H9 (cell line): Measurements from ENCODE around the gene ZRANB3. TPM values are rescaled to one million over a fixed set of nuclear protein-coding genes. Genes with fewer than 3 reads are reported as not detected.

Source experiments
- DNase-seq: peaks from one replicate; pipeline ENCODE4 v3.0.0-alpha.2; 2017
- H2AFZ ChIP-seq: one replicate; pipeline ENCODE4 v1.6.1; 2013; ENCODE audit warnings: mild to moderate bottlenecking, low read length, control low read depth, moderate library complexity
- H2AK5ac ChIP-seq: 2 replicates; pipeline ENCODE4 v1.6.1; 2013; ENCODE audit warnings: low read length, control low read depth, mixed read lengths; ENCODE audit not compliant: insufficient read length
- H2BK120ac ChIP-seq: one replicate; pipeline ENCODE4 v1.6.1; 2013; ENCODE audit warnings: low read depth, mild to moderate bottlenecking, low read length, control low read depth, inconsistent platforms; ENCODE audit not compliant: poor library complexity, severe bottlenecking
- H2BK12ac ChIP-seq: 2 replicates; pipeline ENCODE4 v1.6.1; 2013; ENCODE audit warnings: low read length, control low read depth, mixed read lengths, low read depth; ENCODE audit not compliant: insufficient read length
- H2BK15ac ChIP-seq: 2 replicates; pipeline ENCODE4 v1.6.1; 2013; ENCODE audit warnings: low read depth, low read length, control low read depth
- H2BK20ac ChIP-seq: one replicate; pipeline ENCODE4 v1.6.1; 2013; ENCODE audit warnings: low read depth, mild to moderate bottlenecking, low read length, control low read depth, inconsistent platforms; ENCODE audit not compliant: poor library complexity, severe bottlenecking
- H2BK5ac ChIP-seq: 2 replicates; pipeline ENCODE4 v1.6.1; 2013; ENCODE audit warnings: low read length, control low read depth, mixed read lengths; ENCODE audit not compliant: insufficient read length
- H3K14ac ChIP-seq: 2 replicates; pipeline ENCODE4 v1.6.1; 2013; ENCODE audit warnings: low read length, control low read depth; ENCODE audit not compliant: insufficient read depth
- H3K18ac ChIP-seq: 2 replicates; pipeline ENCODE4 v1.6.1; 2013; ENCODE audit warnings: low read depth, mild to moderate bottlenecking, mixed read lengths, low read length, control low read depth; ENCODE audit not compliant: insufficient read length
- H3K23ac ChIP-seq: 2 replicates; pipeline ENCODE4 v1.6.1; 2013; ENCODE audit warnings: low read length, control low read depth, mixed read lengths, low read depth; ENCODE audit not compliant: insufficient read length
- H3K23me2 ChIP-seq: 2 replicates; pipeline ENCODE4 v1.6.1; 2013; ENCODE audit warnings: low read depth, mild to moderate bottlenecking, mixed read lengths, low read length, control low read depth; ENCODE audit not compliant: insufficient read length, poor library complexity, severe bottlenecking
- H3K27ac ChIP-seq: 2 replicates; pipeline ENCODE4 v1.5.1; 2013; ENCODE audit warnings: low read length, control low read depth, mixed read lengths, low read depth; ENCODE audit not compliant: insufficient read length
- H3K27me3 ChIP-seq: 2 replicates; pipeline ENCODE4 v1.6.1; 2013; ENCODE audit warnings: low read length, control low read depth, inconsistent platforms; ENCODE audit not compliant: insufficient read depth
- H3K4ac ChIP-seq: 2 replicates; pipeline ENCODE4 v1.6.1; 2013; ENCODE audit warnings: low read depth, mild to moderate bottlenecking, control low read depth, inconsistent platforms, low read length, moderate library complexity
- H3K4me1 ChIP-seq: 2 replicates; pipeline ENCODE4 v1.6.1; 2013; ENCODE audit warnings: low read length, control low read depth, inconsistent platforms; ENCODE audit not compliant: insufficient read depth
- H3K4me2 ChIP-seq: 2 replicates; pipeline ENCODE4 v1.6.1; 2013; ENCODE audit warnings: low read length, control low read depth, mixed read lengths; ENCODE audit not compliant: insufficient read length, insufficient read depth
- H3K56ac ChIP-seq: 2 replicates; pipeline ENCODE4 v1.6.1; 2013; ENCODE audit warnings: low read depth, mild to moderate bottlenecking, mixed read lengths, low read length, control low read depth; ENCODE audit not compliant: insufficient read length
- H3K79me1 ChIP-seq: 2 replicates; pipeline ENCODE4 v1.6.1; 2013; ENCODE audit warnings: low read depth, mild to moderate bottlenecking, moderate library complexity, low read length, control low read depth, inconsistent platforms; ENCODE audit not compliant: insufficient read depth, poor library complexity, severe bottlenecking
- H3K79me2 ChIP-seq: 2 replicates; pipeline ENCODE4 v1.6.1; 2013; ENCODE audit warnings: low read length, control low read depth, inconsistent platforms; ENCODE audit not compliant: insufficient read depth
- H3K9ac ChIP-seq: 2 replicates; pipeline ENCODE4 v1.6.1; 2013; ENCODE audit warnings: low read length, control low read depth, mixed read lengths; ENCODE audit not compliant: insufficient read length; ENCODE audit errors: extremely low read depth
- H3K9me3 ChIP-seq: one replicate; pipeline ENCODE4 v1.6.1; 2013; ENCODE audit warnings: low read depth, low read length, inconsistent platforms; ENCODE audit not compliant: control insufficient read depth
- H3T11ph ChIP-seq: one replicate; pipeline ENCODE4 v1.6.1; 2013; ENCODE audit warnings: mild to moderate bottlenecking, low read length, control low read depth, inconsistent platforms
- H4K20me1 ChIP-seq: one replicate; pipeline ENCODE4 v1.6.1; 2013; ENCODE audit not compliant: control insufficient read depth, insufficient read length, insufficient read depth
- H4K5ac ChIP-seq: 2 replicates; pipeline ENCODE4 v1.6.1; 2013; ENCODE audit warnings: low read depth, mild to moderate bottlenecking, mixed read lengths, low read length, control low read depth; ENCODE audit not compliant: insufficient read length
- H4K8ac ChIP-seq: replicated peaks from 2 replicates; pipeline ENCODE4 v1.6.1; 2013; ENCODE audit warnings: low read length, control low read depth, mixed read lengths, low read depth; ENCODE audit not compliant: insufficient read length
- H4K91ac ChIP-seq: 2 replicates; pipeline ENCODE4 v1.6.1; 2013; ENCODE audit warnings: low read depth, mild to moderate bottlenecking, moderate library complexity, mixed read lengths, low read length, control low read depth; ENCODE audit not compliant: insufficient read length
- H3K27ac Mint-ChIP-seq, 3 experiments: 2 replicates in 2 of 3; 3 replicates in 1 of 3; pipeline ENCODE4 v1.8.0; 2020 to 2021; ENCODE audit warnings: mixed read lengths in 3 of 3, mild to moderate bottlenecking in 1 of 3, moderate library complexity in 1 of 3
- H3K27me3 Mint-ChIP-seq: 2 replicates; pipeline ENCODE4 v1.8.0; 2021; ENCODE audit warnings: low read depth, mild to moderate bottlenecking, moderate library complexity, mixed read lengths
- H3K36me3 Mint-ChIP-seq, 3 experiments: 2 replicates in 2 of 3; 3 replicates in 1 of 3; pipeline ENCODE4 v1.8.0; 2020 to 2021; ENCODE audit warnings: low read depth in 3 of 3, mixed read lengths in 3 of 3; ENCODE audit not compliant: insufficient read depth in 1 of 3
- H3K4me1 Mint-ChIP-seq, 2 experiments: 2 replicates each; pipeline ENCODE4 v1.8.0; 2020; ENCODE audit warnings: mixed read lengths in 2 of 2
- H3K4me3 Mint-ChIP-seq, 2 experiments: 2 replicates in 1 of 2; 3 replicates in 1 of 2; pipeline ENCODE4 v1.8.0; 2020 to 2021; ENCODE audit warnings: mild to moderate bottlenecking in 2 of 2, mixed read lengths in 2 of 2, moderate library complexity in 1 of 2
- H3K9me3 Mint-ChIP-seq, 2 experiments: 2 replicates in 1 of 2; 3 replicates in 1 of 2; pipeline ENCODE4 v1.8.0; 2020; ENCODE audit warnings: mild to moderate bottlenecking in 2 of 2, mixed read lengths in 2 of 2, moderate library complexity in 1 of 2
- WGBS: extraction: QIAGEN DNeasy Blood & Tissue Kit; methylation state at CpG from one replicate; pipeline ENCODE4 v1.1.7; 2013; ENCODE audit warnings: missing lambda C conversion rate, low lambda C conversion rate, mixed read lengths; ENCODE audit not compliant: insufficient read length; ENCODE audit errors: extremely low coverage; 5-methylcytosine and 5-hydroxymethylcytosine counted together
- total RNA-seq: library from RNA; stranded (reverse); gene quantifications from 2 replicates; pipeline ENCODE4 v1.2.1, GENCODE V29; 2021
- TF ChIP-seq, protein P1 (sequence below): fragments of 200-600 bp; sonication (generic); conservative IDR thresholded peaks from 3 replicates; pipeline ENCODE4 v1.8.0; 2021; ENCODE audit warnings: antibody characterized with exemption, mild to moderate bottlenecking

Gene ZRANB3
- total RNA-seq, 1 experiment from 2014 or later, result 16.7 TPM

DNA sequence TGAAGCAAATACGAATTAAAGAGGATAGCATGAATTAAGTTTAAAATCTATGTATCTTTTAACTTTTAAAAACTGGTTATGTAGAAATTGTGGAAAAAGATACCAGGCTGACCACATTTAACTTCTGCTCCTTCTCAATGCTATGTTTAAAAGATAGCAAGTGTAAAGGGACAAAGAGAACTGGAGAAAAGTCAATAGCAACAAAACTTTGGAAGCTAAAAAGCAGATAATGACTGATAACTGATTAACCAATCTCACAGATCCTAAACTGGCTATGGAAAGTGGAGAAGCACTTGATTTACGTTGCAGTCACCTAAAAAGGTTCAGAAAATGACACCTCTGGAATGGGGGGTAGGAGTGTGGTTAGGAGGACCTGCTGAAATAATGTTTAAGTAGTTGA lies 254.5 kb downstream of the ZRANB3 start:
- Histone ChIP-seq H3K79me2 (no peaks in the 10 kb centered on the region), H3T11ph (no peak overlapping the region), H3K4ac (no peak overlapping the region), H4K20me1 (no peaks in the 10 kb centered on the region), H4K8ac (no peak overlapping the region), H4K5ac (no peak overlapping the region), H3K27me3 (no peaks in the 10 kb centered on the region), H2BK15ac (no peak overlapping the region), H3K27ac (no peak overlapping the region), H2AK5ac (no peak overlapping the region), H3K18ac (no peak overlapping the region), H2AFZ (no peak overlapping the region), H3K4me2 (no peak overlapping the region), H3K4me1 (no peaks in the 10 kb centered on the region), H2BK20ac (no peak overlapping the region), H4K91ac (no peak overlapping the region), H3K23me2 (no peaks in the 10 kb centered on the region), H2BK5ac (no peak overlapping the region), H2BK12ac (no peak overlapping the region), H3K9ac (no peak overlapping the region), H3K14ac (no peak overlapping the region), H3K56ac (no peak overlapping the region), H3K79me1 (no peaks in the 10 kb centered on the region), H3K23ac (no peak overlapping the region), H2BK120ac (no peak overlapping the region), H3K9me3 (no peaks in the 10 kb centered on the region)
- peaks cover 9 to 20% (median 11%) of the 10 kb centered on the region in 3 experiments for H3K36me3 Mint-ChIP-seq
- no peaks in the 10 kb centered on the region for H3K27me3 Mint-ChIP-seq
- H3K27ac Mint-ChIP-seq, result no peak overlapping the region
- no CpG with 5 or more reads among the region's 2 CpGs for WGBS
- TF ChIP-seq, protein P1, sequence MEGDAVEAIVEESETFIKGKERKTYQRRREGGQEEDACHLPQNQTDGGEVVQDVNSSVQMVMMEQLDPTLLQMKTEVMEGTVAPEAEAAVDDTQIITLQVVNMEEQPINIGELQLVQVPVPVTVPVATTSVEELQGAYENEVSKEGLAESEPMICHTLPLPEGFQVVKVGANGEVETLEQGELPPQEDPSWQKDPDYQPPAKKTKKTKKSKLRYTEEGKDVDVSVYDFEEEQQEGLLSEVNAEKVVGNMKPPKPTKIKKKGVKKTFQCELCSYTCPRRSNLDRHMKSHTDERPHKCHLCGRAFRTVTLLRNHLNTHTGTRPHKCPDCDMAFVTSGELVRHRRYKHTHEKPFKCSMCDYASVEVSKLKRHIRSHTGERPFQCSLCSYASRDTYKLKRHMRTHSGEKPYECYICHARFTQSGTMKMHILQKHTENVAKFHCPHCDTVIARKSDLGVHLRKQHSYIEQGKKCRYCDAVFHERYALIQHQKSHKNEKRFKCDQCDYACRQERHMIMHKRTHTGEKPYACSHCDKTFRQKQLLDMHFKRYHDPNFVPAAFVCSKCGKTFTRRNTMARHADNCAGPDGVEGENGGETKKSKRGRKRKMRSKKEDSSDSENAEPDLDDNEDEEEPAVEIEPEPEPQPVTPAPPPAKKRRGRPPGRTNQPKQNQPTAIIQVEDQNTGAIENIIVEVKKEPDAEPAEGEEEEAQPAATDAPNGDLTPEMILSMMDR, result no peak
- DNase-seq, result no peak
- peaks cover 4 to 6% of the 10 kb centered on the region in 2 experiments; a peak in 2 of 5 replicates for H3K9me3 Mint-ChIP-seq
- no peaks in the 10 kb centered on the region; a peak in 1 of 4 replicates for H3K4me1 Mint-ChIP-seq
- no peak overlapping the region for H3K4me3 Mint-ChIP-seq
